Naive thymus-derived CD8-positive, alpha-beta T cell (primary cell): Measurements from ENCODE around the gene SCN5A. TPM values are rescaled to one million over a fixed set of nuclear protein-coding genes. Genes with fewer than 3 reads are reported as not detected.

ENCODE experiments used
- ATAC-seq, 2 donors: fragments of 150-1000 bp; cut with Tn5 transposase in 1 of 2; sonication (Bioruptor Pico), chemical (Tn5 transposase) in 1 of 2; 1 replicate in 1 of 2; 2 replicates in 1 of 2; pipeline ENCODE4 v1.10.0; 2021; ENCODE audit warnings: mild to moderate bottlenecking in 2 of 2, moderate library complexity in 2 of 2
- POLR2A ChIA-PET: fragments of 350-600 bp; sonication (Branson Sonifier 250); formaldehyde crosslinking; loops from one replicate; lab custom pipeline; 2021; ENCODE audit warnings: antibody characterized with exemption; lab: Charles Lee
- DNase-seq, 10 donors: peaks; one replicate each; pipeline versions ENCODE4 v3.0.0 to v3.0.0-alpha.2; 2020 to 2022
- H3K27ac Mint-ChIP-seq, 10 donors: one replicate each; pipeline ENCODE4 v1.8.0; 2020 to 2022; ENCODE audit warnings: mild to moderate bottlenecking in 10 of 10, mixed read lengths in 10 of 10, moderate library complexity in 4 of 10, inconsistent platforms in 1 of 10
- H3K27me3 Mint-ChIP-seq, 5 donors: one replicate each; pipeline ENCODE4 v1.8.0; 2021 to 2022; ENCODE audit warnings: mixed read lengths in 5 of 5
- H3K36me3 Mint-ChIP-seq, 3 donors: one replicate each; pipeline ENCODE4 v1.8.0; 2020 to 2022; ENCODE audit warnings: mixed read lengths in 3 of 3, mild to moderate bottlenecking in 2 of 3, inconsistent platforms in 1 of 3
- H3K4me1 Mint-ChIP-seq, 4 donors: one replicate each; pipeline ENCODE4 v1.8.0; 2021 to 2022; ENCODE audit warnings: mixed read lengths in 4 of 4
- H3K4me3 Mint-ChIP-seq, 10 donors: one replicate each; pipeline ENCODE4 v1.8.0; 2020 to 2022; ENCODE audit warnings: mild to moderate bottlenecking in 10 of 10, mixed read lengths in 10 of 10, moderate library complexity in 6 of 10, inconsistent platforms in 1 of 10
- H3K9me3 Mint-ChIP-seq, 9 donors: one replicate each; pipeline ENCODE4 v1.8.0; 2020 to 2022; ENCODE audit warnings: mixed read lengths in 9 of 9, mild to moderate bottlenecking in 3 of 9, inconsistent platforms in 1 of 9, moderate library complexity in 1 of 9
- polyA plus RNA-seq, 3 donors: library from polyadenylated mRNA; unstranded; fragments of 300-500 nt; fragmentation: Illumina TruSeq; gene quantifications; one replicate each; pipeline ENCODE4 v1.2.3, GENCODE V29; 2021
- total RNA-seq, 8 experiments: library from RNA in 2 of 8; stranded (reverse) in 2 of 8; gene quantifications; one replicate each; pipeline ENCODE4 v1.2.3 and lab custom pipeline; 2021 to 2026

The SCN5A gene
- total and polyA plus RNA-seq, 5 experiments from 2014 or later = 0.25 to 0.55 TPM; not detected in 3

DNA sequence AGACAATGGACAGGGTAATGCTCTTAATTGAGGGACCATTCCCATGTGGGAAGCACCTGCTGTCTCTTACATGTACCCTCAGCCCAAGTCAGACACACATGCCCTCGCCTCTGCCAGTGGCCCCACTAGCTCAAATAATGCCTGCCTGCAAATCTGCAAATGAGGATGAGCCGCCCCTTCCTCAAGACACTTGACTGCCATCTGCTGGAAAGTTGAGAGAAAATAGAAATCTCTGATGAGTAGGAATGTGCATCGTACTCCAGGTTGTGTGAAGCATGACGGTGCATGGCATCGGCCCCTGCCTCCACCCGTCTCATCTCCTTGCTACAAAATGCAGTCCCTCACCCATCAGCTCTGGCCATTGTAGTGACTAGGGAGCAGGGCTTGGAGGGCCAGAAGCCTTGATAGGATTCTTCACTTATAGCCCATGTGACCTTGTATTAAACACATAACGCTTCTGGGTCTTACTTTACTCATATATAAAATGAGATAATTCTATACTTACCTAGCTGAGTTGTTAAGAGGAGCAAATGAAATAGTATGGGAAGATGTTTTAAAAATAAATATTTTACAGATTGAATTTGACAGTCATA lies 6.3 kb upstream of the SCN5A start:
- Mint-ChIP-seq H3K9me3 (peaks cover 0 to 6% (median 2%) of the 10 kb centered on the region in 9 donors), H3K4me3 (no peak overlapping the region), H3K27me3 (peaks cover 13 to 62% (median 36%) of the 10 kb centered on the region in 5 donors), H3K36me3 (peaks cover 0 to 2% (median under 1%) of the 10 kb centered on the region in 3 donors), H3K4me1 (peaks cover 0 to 6% (median under 1%) of the 10 kb centered on the region in 4 donors), H3K27ac (no peak overlapping the region)
- DNase-seq (peak in 5 of 10 donors; percentile 15 to 44 (median 22)), ATAC-seq (peak; percentile 54 to 64)
- POLR2A ChIA-PET = no interaction called here

DNA sequence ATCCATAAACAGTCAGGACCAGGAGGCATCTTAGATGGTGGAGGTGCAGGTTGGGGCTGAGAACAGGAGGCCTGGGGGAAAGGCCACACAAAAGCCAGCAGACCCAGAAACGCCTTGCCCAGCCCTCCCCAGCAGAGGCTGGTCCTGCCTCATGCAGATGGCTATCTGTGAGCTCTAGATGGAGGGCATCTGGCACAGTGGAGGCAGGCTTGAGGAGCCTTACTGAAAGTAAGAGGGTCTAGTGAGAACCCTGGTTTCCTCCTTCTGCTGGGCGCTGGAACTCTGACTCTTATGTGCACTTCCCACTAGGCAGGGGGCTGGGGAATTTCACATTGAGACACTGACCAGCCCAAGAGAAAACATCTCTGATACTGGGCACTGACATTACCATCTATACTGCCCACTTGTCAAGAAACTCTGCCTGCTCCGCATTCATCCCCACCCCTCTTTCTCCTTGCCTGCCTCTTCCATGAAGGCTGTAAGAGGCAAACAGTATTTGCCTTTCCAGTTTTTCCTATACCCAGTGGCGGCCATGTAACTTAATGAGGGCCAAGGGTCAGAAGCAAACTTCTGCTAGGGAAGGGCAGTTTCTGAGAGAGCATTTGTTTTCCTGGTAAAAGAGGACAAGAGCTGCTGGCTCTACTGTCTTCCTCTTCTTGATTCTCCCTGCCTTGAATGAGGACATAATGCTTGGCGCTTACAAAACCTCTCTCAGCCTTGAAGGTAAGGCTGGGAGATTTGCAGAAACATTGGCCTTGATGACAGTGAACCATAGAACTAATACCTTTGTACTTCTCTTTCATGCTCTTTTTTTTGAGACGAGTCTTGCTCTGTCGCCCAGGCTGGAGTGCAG lies 4.4 kb upstream of the SCN5A start:
- Mint-ChIP-seq H3K9me3 (no peaks in the 10 kb centered on the region), H3K4me3 (no peak overlapping the region), H3K27me3 (peaks cover 13 to 43% (median 36%) of the 10 kb centered on the region in 5 donors), H3K36me3 (no peaks in the 10 kb centered on the region), H3K27ac (no peak overlapping the region), H3K4me1 (peaks cover under 1 to 6% (median 1%) of the 10 kb centered on the region in 4 donors)
- DNase-seq (peak in 1 of 10 donors; percentile 5), ATAC-seq (no peak)
- POLR2A ChIA-PET = no interaction called here

DNA sequence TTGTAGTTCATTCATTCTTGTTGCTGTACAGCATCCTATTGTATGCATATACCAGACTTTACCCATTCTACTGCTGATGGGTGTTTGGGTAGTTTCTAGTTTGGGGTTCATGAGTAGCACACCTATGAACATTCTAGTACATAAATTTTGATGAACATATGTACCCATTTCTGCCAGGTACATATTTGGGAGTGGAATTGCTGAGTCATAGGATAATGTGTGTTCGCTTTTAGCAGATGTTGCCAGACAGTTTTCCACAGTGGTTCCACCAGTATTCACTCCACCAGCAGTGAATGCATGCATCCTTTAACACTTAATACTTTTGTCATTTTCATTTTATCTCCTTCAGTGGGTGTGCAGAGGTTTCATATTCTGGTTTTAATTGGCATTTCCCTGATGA lies 3.4 kb upstream of the SCN5A start:
- H3K27ac Mint-ChIP-seq = no peak overlapping the region
- peaks cover 6 to 10% (median 7%) of the 10 kb centered on the region in 4 donors for H3K4me1 Mint-ChIP-seq
- no peaks in the 10 kb centered on the region for H3K9me3 Mint-ChIP-seq
- POLR2A ChIA-PET = no interaction called here
- no peak overlapping the region for H3K4me3 Mint-ChIP-seq
- peaks cover 0 to 2% (median 0%) of the 10 kb centered on the region in 3 donors for H3K36me3 Mint-ChIP-seq
- peaks cover 15 to 33% (median 29%) of the 10 kb centered on the region in 5 donors for H3K27me3 Mint-ChIP-seq
- ATAC-seq (no peak), DNase-seq (no peak)

DNA sequence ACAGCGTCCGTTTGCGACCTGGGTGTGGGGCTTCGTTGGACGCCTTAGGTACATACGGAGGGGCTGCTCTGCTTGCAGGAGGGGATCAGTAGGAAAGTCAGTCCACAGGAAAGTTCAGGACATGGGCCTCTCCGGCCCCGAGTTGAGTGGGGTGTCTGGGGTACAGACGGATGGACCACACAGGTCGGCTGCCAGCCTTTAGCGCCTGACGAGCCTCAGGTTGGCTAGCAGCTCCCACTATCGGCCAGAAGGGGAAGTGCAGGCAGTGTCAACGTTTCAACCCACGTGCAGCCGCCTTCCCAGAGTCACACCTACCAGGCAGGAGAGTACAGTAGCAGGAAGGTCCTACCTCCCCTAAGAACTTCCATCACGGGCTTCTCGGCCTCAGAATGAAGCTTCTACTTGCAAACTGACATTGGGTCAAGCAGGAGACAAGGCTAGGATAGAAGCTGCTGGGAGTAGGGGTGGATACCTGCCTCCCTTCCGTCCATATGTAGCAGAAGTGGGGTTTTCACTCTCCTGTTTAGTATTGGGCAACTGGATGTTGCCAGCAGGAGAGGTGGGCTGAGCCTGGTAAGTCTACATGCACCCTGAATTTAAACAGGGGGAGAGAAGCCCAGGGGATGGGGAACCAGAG lies 1.8 kb upstream of the SCN5A start:
- Mint-ChIP-seq H3K27ac (no peak overlapping the region), H3K4me3 (peak overlapping the region in 1 of 10 donors; percentile 67), H3K27me3 (peaks cover 4 to 23% (median 16%) of the 10 kb centered on the region in 5 donors), H3K4me1 (peaks cover 6 to 10% (median 7%) of the 10 kb centered on the region in 4 donors), H3K36me3 (peaks cover 0 to 2% (median 0%) of the 10 kb centered on the region in 3 donors), H3K9me3 (no peaks in the 10 kb centered on the region)
- peak; percentile 60 to 63 for ATAC-seq
- POLR2A ChIA-PET = interaction anchor here (1.0 to 1.2 kb wide), 2 partner anchors 130 to 161 kb away, joined by 4 read pairs; no protein-coding TSS in a partner anchor
- DNase-seq = peak; percentile 51 to 83 (median 70)

DNA sequence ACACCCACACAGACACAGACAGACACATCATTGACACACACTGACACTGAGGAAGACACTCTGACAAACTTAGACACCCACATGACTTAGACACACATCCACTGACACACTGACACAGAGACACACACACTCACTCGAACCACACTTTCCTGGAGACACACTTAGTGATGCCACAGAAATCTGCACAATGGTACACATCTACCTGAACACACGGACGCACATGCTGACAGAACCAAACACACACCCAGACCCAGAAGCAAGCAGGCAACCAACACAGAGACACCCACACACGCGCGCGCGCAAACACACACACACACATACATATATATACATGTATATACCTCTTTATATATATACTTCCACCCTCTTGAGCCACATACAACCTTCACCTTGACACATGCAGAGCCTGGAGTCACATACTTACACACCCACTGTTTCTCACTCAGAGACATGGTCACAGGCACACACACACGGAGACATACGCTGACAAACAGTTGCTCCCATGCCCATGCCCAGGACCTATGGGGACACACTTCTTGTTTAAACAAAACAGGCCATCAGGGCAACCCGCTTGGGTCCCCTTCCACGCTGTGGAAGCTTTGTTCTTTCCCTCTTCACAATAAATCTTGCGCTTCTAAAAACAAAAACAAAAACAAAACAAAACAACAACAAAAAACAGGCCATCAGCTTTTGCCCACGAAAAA lies 913 bp upstream of the SCN5A start:
- DNase-seq (peak in 3 of 10 donors; percentile 24 to 38 (median 34)), ATAC-seq (no peak)
- POLR2A ChIA-PET = interaction anchor here (1.0 to 1.2 kb wide), 2 partner anchors 129 to 160 kb away, joined by 4 read pairs; no protein-coding TSS in a partner anchor

DNA sequence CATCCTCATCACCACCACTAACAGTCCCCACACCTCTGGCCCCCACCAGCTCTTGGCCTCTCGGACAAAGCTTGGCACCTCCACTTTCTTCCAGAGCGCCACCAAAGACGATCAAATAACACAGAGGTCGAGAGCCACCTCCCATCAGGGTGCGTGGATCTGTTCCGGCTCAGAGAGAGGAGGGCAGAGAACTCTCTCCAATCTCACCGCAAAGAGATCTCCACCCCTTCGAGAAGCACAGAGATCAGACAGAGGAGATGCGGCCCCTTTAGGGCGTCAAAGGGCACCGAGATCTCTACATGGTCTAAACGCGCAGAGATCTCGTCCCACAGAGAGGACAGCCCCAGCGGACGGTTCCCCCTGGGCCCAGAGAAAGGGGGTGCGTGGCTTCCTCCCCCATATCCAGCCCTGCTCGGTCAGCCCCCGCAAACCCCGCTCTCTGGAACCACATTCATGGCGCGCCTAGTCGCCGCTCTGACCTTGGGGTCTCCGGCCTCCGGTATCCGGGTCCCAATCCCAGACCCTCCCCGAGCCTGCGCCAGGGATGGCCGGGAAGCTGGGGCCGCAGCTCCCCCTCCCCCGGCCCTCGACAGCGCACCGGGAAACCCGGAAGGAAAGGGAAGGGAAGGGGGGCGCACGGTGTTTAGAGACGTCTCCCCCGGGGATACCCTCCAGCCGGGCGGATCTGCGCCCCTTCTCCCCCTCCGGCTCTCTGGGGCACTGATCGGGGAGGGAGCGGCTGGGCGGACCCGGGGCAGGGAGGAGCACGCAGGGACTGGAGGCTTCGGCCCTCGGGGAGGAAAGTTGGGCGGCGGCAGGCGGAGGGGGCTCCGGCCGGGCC lies 608 bp downstream of the SCN5A start:
- peak in 3 of 10 donors; percentile 14 to 20 (median 16) for DNase-seq
- POLR2A ChIA-PET = no interaction called here
- H3K36me3 Mint-ChIP-seq = peaks cover 0 to 2% (median 0%) of the 10 kb centered on the region in 3 donors
- peak; percentile 10 to 15 for ATAC-seq
- no peaks in the 10 kb centered on the region for H3K9me3 Mint-ChIP-seq
- peak overlapping the region in 1 of 10 donors; percentile 32 for H3K27ac Mint-ChIP-seq
- H3K4me1 Mint-ChIP-seq = peaks cover 5 to 8% (median 6%) of the 10 kb centered on the region in 4 donors
- H3K27me3 Mint-ChIP-seq = peaks cover 7 to 18% (median 14%) of the 10 kb centered on the region in 5 donors
- H3K4me3 Mint-ChIP-seq = peak overlapping the region in 9 of 10 donors; percentile 24 to 87 (median 75)

More for the DNA sequence above, 913 bp upstream of the SCN5A start:
- Mint-ChIP-seq H3K9me3 (no peaks in the 10 kb centered on the region), H3K27ac (no peak overlapping the region), H3K36me3 (peaks cover 0 to 2% (median 0%) of the 10 kb centered on the region in 3 donors), H3K27me3 (peaks cover 4 to 18% (median 12%) of the 10 kb centered on the region in 5 donors), H3K4me1 (peaks cover 5 to 8% (median 6%) of the 10 kb centered on the region in 4 donors), H3K4me3 (no peak overlapping the region)

DNA sequence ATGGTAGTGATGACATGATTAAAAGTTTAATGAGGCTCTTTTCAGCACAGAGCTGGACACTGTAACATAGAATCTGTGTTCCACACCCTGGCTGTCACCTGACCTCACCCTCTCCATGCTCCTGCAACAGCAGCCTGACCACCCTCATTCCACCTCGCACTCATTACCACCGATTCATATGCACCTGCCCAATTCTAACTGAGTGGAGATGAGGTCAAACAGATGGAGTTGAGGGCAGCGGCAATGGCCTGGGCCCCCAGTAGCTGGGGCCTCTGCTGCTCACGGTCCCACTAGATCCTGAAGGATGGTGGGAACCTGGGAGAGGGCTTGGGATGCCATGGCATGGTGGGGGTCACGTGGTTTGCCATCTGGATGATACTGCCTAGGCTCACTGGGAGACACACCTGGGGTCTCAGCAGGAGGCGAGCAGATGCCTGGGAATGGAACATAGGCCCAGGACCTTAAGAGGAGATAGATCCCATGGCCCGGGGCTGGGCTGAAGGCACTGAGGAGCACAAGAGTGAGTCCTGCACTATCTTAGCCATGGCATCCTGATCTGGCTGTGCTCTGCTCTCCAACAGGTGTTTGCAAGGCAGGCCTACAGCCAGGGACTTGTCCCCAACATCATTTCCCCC lies 1.3 kb downstream of the SCN5A start:
- peaks cover 5 to 8% (median 6%) of the 10 kb centered on the region in 4 donors for H3K4me1 Mint-ChIP-seq
- DNase-seq (no peak), ATAC-seq (no peak)
- peaks cover 4 to 12% (median 10%) of the 10 kb centered on the region in 5 donors for H3K27me3 Mint-ChIP-seq
- H3K9me3 Mint-ChIP-seq = no peaks in the 10 kb centered on the region
- H3K4me3 Mint-ChIP-seq = peak overlapping the region in 8 of 10 donors; percentile 64 to 87 (median 78)
- H3K36me3 Mint-ChIP-seq = peaks cover 0 to 2% (median 0%) of the 10 kb centered on the region in 3 donors
- no peak overlapping the region for H3K27ac Mint-ChIP-seq
- POLR2A ChIA-PET = no interaction called here

DNA sequence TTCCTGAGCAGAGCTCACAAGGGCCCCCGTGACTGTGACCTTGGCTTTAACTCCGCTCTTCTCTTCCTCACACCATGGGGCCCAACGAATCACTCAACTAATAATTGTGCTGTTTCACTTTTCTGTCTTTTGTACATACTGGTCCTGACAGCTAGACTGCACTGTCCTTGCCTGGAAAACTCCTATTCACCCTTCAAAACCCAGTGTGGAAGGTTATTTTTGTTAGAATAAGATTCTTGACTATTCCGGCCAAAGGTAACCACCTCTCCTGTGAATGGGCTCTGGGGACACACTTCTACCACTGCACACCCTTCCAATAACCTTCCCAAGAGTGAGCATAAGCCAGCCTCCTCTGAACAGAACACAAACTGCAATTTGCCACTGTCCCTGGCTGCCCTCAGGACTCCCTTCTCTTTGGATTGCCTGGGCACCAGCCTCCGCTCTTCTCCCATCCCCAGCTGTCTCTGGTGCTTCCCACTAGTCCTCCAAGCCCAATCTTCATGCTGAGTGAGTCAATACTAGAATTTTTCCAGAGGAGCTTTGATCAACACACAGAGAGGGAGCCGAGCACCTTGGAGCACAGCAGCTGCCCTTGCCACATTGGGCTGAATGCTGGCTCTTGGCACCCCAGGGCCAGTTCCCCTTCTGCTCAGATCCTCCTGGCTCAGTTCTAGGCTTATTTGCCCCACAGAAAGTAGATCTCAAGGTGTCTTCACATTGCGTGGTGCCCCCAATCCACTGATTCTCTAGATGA lies 2.1 kb downstream of the SCN5A start:
- peaks cover 4 to 10% (median 5%) of the 10 kb centered on the region in 5 donors for H3K27me3 Mint-ChIP-seq
- ATAC-seq (no peak), DNase-seq (peak in 1 of 10 donors; percentile 12)
- H3K9me3 Mint-ChIP-seq = no peaks in the 10 kb centered on the region
- peaks cover 0 to 2% (median 0%) of the 10 kb centered on the region in 3 donors for H3K36me3 Mint-ChIP-seq
- H3K4me3 Mint-ChIP-seq = no peak overlapping the region
- peaks cover 5 to 8% (median 6%) of the 10 kb centered on the region in 4 donors for H3K4me1 Mint-ChIP-seq
- H3K27ac Mint-ChIP-seq = no peak overlapping the region
- POLR2A ChIA-PET = no interaction called here

DNA sequence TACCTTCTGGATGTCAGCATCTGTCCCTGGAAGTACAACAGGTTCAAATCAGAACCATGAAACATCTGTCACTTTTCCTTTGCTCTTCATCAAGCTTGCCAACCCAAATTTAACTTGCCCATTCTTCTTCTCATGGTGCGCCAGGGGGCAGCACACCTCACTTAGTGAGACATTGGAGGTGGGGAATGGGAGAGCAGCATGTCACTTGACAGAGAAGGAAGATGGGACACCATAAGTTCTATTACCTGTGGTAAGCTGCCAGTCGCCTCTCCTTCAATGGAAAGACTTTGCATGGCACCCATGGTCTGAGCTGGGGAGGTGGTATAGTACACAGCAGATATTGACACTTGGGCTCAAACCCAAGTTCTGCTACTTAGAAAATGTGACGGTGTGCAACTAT lies 2.9 kb downstream of the SCN5A start:
- DNase-seq = peak in 2 of 10 donors; percentile 13 to 16
- ATAC-seq = no peak
- POLR2A ChIA-PET = no interaction called here
- Mint-ChIP-seq H3K4me1 (peaks cover 5 to 8% (median 6%) of the 10 kb centered on the region in 4 donors), H3K9me3 (no peaks in the 10 kb centered on the region), H3K27me3 (peaks cover 0 to 8% (median 4%) of the 10 kb centered on the region in 5 donors), H3K27ac (no peak overlapping the region), H3K36me3 (peaks cover 0 to 2% (median 0%) of the 10 kb centered on the region in 3 donors), H3K4me3 (no peak overlapping the region)

DNA sequence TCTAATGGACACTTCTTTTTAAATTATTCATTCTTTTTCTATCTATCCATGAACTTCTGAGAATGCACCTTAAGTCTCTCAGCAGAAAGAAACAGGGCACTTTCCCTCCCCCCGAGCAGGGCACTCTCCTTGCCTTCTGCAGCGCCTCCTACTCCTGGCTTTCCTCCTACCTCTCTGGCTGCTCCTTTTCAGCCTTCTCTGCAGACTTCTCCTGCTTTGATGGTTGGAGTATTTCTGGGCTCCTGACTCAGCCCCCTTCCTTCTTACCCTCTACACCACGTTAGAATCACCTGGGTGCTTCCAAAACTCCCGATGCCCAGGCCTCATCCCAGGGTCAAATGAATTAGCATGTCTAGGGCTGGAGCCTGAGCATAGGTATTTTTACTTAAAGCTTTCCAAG lies 3.4 kb downstream of the SCN5A start:
- ATAC-seq (no peak), DNase-seq (no peak)
- peaks cover 0 to 6% (median 4%) of the 10 kb centered on the region in 5 donors for H3K27me3 Mint-ChIP-seq
- H3K36me3 Mint-ChIP-seq = peaks cover 0 to 2% (median 0%) of the 10 kb centered on the region in 3 donors
- no peak overlapping the region for H3K4me3 Mint-ChIP-seq
- peaks cover 4 to 8% (median 5%) of the 10 kb centered on the region in 4 donors for H3K4me1 Mint-ChIP-seq
- POLR2A ChIA-PET = no interaction called here
- H3K9me3 Mint-ChIP-seq = no peaks in the 10 kb centered on the region
- H3K27ac Mint-ChIP-seq = no peak overlapping the region
